SH-SY5Y (cell line): ENCODE measurements around the gene MED7.

Experiments
- GATA2 ChIP-seq: IDR thresholded peaks from 2 replicates; pipeline ENCODE4 v1.6.1; 2011; ENCODE audit warnings: mild to moderate bottlenecking, low read depth, low read length
- GATA3 ChIP-seq: IDR thresholded peaks from 2 replicates; pipeline ENCODE4 v1.6.1; 2011; ENCODE audit warnings: low read depth, mild to moderate bottlenecking, low read length, moderate library complexity

- TF ChIP-seq GATA3 (no peak), GATA2 (no peak)
These were observed 39.6 kb upstream of the MED7 start for GRCh38 chr5:157182143-157182757.
